HG02970 (cell line): Measurements from ENCODE around the gene VAPB.

Experiments
- ATAC-seq: cut with Tn5 transposase; IDR thresholded peaks from one replicate; pipeline ENCODE4 v1.9.1; 2021; ENCODE audit warnings: mild to moderate bottlenecking, moderate library complexity, moderate number of reproducible peaks; ENCODE audit not compliant: unreplicated experiment, low FRiP score

VAPB gene

DNA sequence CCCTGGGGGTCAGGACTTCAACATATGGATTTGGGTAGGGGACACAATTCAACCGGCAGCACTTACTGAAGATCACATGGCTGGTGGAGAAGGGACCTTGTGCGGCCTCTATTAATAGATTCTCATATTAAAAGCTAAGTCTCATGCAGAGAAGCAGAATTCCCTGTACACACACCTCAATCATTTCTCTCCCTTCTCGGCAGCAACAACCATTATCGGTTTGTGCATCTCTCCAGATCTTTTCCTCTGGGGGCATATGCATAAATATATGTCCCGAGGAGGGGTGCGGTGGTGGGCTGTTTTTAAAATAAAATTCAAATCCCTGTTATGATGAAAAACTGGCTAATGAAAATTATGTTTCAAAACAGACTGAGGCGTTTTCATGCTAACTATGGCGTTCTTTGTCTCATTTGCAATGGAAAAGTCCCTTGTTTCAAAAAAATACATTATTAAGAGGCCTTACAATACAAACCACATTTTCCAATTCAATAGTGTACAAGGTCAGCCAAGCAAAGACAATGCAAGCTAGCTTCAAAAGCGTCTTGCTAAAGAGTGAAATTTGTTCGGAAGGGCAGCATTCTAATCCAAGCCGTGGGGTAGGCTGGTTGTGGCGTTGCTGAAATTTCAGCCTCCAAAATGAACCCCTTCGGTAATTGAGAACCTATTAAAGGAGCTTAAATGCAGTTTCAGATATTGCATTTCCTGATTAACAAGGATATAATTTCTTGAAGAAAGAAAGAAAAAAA is 108.9 kb downstream of the VAPB start:
- no peak for ATAC-seq

DNA sequence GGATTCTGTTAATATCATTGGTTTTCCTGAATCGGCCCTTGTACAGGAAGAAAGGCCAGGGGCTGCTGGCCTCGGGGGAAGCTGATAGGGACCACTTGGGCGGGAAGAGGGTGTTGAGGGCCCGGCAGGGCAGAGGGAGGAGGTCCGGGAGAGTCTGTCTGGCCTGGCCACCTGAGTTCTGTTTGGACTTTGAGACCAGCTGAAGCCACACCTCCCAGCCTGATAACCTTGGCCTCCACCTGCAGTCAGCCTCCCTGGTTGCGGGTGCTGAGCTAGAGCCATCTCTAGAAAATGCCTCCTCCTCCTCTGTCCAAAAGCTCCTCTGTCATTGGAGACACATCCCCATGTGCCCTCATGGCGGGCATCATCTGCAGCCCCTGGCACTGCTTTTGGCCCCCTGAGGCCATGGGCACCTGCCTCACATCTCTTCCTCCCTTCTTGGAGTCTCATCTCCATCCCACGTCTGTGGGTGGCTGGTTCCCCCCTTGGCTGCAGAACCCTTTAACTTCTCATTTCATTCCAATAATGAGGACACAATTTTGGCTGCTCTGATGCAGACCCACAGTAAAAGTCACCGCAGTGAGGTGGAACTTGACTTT is 109.5 kb downstream of the VAPB start:
- no peak for ATAC-seq

- no peak for ATAC-seq
Observed at GRCh38 chr20:58500256-58500655, 111.2 kb downstream of the VAPB start.
